WI38 (cell line): ENCODE data around the gene JHY.
"Not testable (repeated sequence)": the region's sequence is repeated elsewhere in the genome, so short reads cannot be mapped to it uniquely, and the experiment has no call there.

Experiments
- H3K4me3 ChIP-seq: 2 replicates; pipeline ENCODE4 v1.5.1; 2011; ENCODE audit warnings: low read depth, mild to moderate bottlenecking, control low read depth, low read length
- CTCF ChIP-seq: IDR thresholded peaks from 2 replicates; pipeline ENCODE4 v1.5.1; 2012; ENCODE audit warnings: low read depth, mild to moderate bottlenecking, control low read depth, low read length

The JHY gene

GRCh38 chr11:122861631-122862030, 20.9 kb upstream of the JHY start:
- H3K4me3 ChIP-seq = no peak overlapping the region
- no peak for TF ChIP-seq CTCF

GRCh38 chr11:122862091-122862490, 20.5 kb upstream of the JHY start:
- TF ChIP-seq CTCF = no peak
- no peak overlapping the region for H3K4me3 ChIP-seq

GRCh38 chr11:122863154-122863553, 19.4 kb upstream of the JHY start:
- H3K4me3 ChIP-seq = not testable (repeated sequence)

GRCh38 chr11:122863704-122864326, 18.7 kb upstream of the JHY start:
- H3K4me3 ChIP-seq = no peak overlapping the region
- TF ChIP-seq CTCF = peak; percentile 88

GRCh38 chr11:122864386-122865115, 18.0 kb upstream of the JHY start:
- TF ChIP-seq CTCF = no peak
- H3K4me3 ChIP-seq = no peak overlapping the region

- no peak for TF ChIP-seq CTCF
- H3K4me3 ChIP-seq = no peak overlapping the region
Observed at GRCh38 chr11:122869622-122870021, 12.9 kb upstream of the JHY start.

- no peak for TF ChIP-seq CTCF
- H3K4me3 ChIP-seq = no peak overlapping the region
Observed at GRCh38 chr11:122871302-122871701, 11.3 kb upstream of the JHY start.
